ENCODE results near the gene SHANK3. TPM values are rescaled to one million over a fixed set of nuclear protein-coding genes. Genes with fewer than 3 reads are reported as not detected.

SHANK3 gene
- total RNA-seq, 2 experiments from 2014 or later, result 0.16 to 0.22 TPM

DNA sequence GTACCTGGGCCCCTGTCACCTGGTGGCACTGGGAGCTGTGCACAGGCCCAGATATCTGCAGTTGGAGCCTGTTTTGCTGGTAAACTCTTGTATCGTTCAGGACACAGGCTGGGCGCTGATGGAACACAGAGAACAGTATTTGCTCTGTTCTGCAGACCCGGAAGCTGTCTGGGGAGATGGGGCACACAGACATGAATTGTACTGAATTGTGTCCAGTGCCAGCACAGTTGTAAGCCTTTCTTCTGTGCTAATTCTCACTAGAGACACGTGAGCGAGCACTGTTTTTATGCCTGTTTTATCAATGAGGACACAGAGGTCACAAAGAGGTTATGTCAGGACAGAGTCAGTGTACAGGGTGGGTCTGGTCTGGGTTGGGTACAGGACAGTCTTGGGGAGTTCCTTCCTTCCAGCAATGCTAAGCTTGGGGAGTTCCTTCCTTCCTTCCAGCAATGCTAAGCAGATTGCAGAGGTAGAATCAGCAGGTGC, 41.0 kb downstream of the SHANK3 start:
- ATAC-seq (no peak), DNase-seq (no peak)
- Mint-ChIP-seq H3K27me3 (no peaks in the 10 kb centered on the region), H3K27ac (no peak overlapping the region), H3K9me3 (no peaks in the 10 kb centered on the region), H3K36me3 (ENCODE audit: low read depth) (no peaks in the 10 kb centered on the region), H3K4me3 (no peak overlapping the region), H3K4me1 (ENCODE audit: low read depth) (no peaks in the 10 kb centered on the region)
- POLR2A ChIA-PET, result no interaction called here
- TF ChIP-seq CTCF (IDR thresholded peaks at IDR 0.05), result no peak
- CTCF ChIA-PET, result interaction anchor here (0.8 to 1.1 kb wide), 2 partner anchors 19 to 22 kb away, joined by 3 to 4 read pairs; no protein-coding TSS in a partner anchor
- intact Hi-C loops (cut with micrococcal nuclease), result no loop called here

DNA sequence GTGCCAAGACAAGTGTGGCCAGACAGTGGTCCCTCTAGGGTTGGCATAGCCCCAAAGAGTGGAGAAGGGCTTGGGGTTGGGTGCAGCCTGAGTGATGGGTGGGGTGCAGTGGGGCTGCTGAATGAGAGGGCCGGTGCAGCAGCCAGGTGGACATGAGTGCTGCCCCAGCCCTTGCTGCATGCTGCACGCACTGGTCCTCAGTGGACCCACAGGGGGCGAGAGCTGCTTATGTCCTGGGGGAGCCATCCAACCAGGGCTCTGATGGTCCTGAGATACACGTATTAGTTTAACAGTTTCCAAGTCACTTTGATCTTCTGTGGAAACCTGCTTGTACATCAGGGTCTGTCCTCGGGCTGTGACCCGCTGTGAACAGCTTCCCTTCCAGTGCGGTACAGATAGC, 41.5 kb downstream of the SHANK3 start:
- H3K27ac Mint-ChIP-seq, result no peak overlapping the region

DNA sequence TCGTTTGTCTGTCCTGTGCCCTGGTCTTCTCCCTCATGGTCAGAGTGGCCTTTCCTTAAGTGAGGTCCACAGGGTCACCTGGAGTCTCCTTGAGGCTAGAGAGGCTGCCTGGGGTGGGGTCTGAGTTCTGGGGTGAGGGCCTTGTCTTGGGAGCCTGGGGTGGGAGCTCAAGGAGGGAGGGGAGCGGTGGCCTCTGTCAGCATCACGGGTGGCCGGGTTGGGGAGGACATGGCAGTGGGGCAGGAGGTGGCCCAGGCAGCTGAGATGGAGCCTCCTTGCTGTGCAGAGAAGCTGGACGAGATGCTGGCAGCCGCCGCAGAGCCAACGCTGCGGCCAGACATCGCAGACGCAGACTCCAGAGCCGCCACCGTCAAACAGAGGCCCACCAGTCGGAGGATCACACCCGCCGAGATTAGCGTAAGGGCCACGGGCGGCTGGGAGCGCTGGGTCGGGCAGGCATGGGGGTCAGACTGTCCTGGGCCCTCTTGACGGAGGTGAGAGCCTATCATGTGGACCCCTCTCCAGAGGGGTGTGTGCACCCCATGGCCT, 42.1 kb downstream of the SHANK3 start:
- H3K4me1 Mint-ChIP-seq (ENCODE audit: low read depth), result no peaks in the 10 kb centered on the region

More for the DNA sequence above, 41.5 kb downstream of the SHANK3 start:
- no peak for ATAC-seq
- no peaks in the 10 kb centered on the region for H3K36me3 Mint-ChIP-seq (ENCODE audit: low read depth)
- H3K4me3 Mint-ChIP-seq, result no peak overlapping the region
- no peak for DNase-seq
- POLR2A ChIA-PET, result no interaction called here
- no peaks in the 10 kb centered on the region for H3K4me1 Mint-ChIP-seq (ENCODE audit: low read depth)
- TF ChIP-seq CTCF (IDR thresholded peaks at IDR 0.05), result no peak
- H3K27me3 Mint-ChIP-seq, result no peaks in the 10 kb centered on the region
- intact Hi-C loops (cut with micrococcal nuclease), result no loop called here
- CTCF ChIA-PET, result interaction anchor here (0.8 kb wide), 1 partner anchor 19 kb away, joined by 3 read pairs; no protein-coding TSS in a partner anchor
- no peaks in the 10 kb centered on the region for H3K9me3 Mint-ChIP-seq

GRCh38 chr22:50715250-50715649, 42.6 kb downstream of the SHANK3 start:
- TF ChIP-seq CTCF (IDR thresholded peaks at IDR 0.05), result no peak
- Mint-ChIP-seq H3K27ac (no peak overlapping the region), H3K4me3 (no peak overlapping the region), H3K4me1 (ENCODE audit: low read depth) (no peaks in the 10 kb centered on the region), H3K36me3 (ENCODE audit: low read depth) (no peaks in the 10 kb centered on the region), H3K9me3 (no peaks in the 10 kb centered on the region), H3K27me3 (no peaks in the 10 kb centered on the region)
- intact Hi-C loops (cut with micrococcal nuclease), result no loop called here
- ChIA-PET POLR2A (no interaction called here), CTCF (no interaction called here)
- ATAC-seq, result no peak
- no peak for DNase-seq

More for the DNA sequence above, 42.1 kb downstream of the SHANK3 start:
- POLR2A ChIA-PET, result no interaction called here
- ATAC-seq (no peak), DNase-seq (no peak)
- CTCF ChIA-PET, result interaction anchor here (0.8 kb wide), 1 partner anchor 18 kb away, joined by 3 read pairs; no protein-coding TSS in a partner anchor
- no peaks in the 10 kb centered on the region for H3K27me3 Mint-ChIP-seq
- H3K36me3 Mint-ChIP-seq (ENCODE audit: low read depth), result no peaks in the 10 kb centered on the region
- H3K4me3 Mint-ChIP-seq, result no peak overlapping the region
- H3K27ac Mint-ChIP-seq, result no peak overlapping the region
- no peak for TF ChIP-seq CTCF (IDR thresholded peaks at IDR 0.05)
- intact Hi-C loops (cut with micrococcal nuclease), result no loop called here
- H3K9me3 Mint-ChIP-seq, result no peaks in the 10 kb centered on the region

- POLR2A ChIA-PET, result no interaction called here
- Mint-ChIP-seq H3K4me1 (ENCODE audit: low read depth) (no peaks in the 10 kb centered on the region), H3K36me3 (ENCODE audit: low read depth) (no peaks in the 10 kb centered on the region)
These were observed 43.2 kb downstream of the SHANK3 start for GRCh38 chr22:50715776-50716175.

More at GRCh38 chr22:50715776-50716175, 43.2 kb downstream of the SHANK3 start:
- ATAC-seq, result no peak
- Mint-ChIP-seq H3K27ac (no peak overlapping the region), H3K4me3 (no peak overlapping the region), H3K9me3 (no peaks in the 10 kb centered on the region), H3K27me3 (no peaks in the 10 kb centered on the region)
- no peak for TF ChIP-seq CTCF (IDR thresholded peaks at IDR 0.05)
- CTCF ChIA-PET, result no interaction called here
- intact Hi-C loops (cut with micrococcal nuclease), result no loop called here
- DNase-seq, result no peak
